ENCODE measurements around the gene GM2A.

DNA sequence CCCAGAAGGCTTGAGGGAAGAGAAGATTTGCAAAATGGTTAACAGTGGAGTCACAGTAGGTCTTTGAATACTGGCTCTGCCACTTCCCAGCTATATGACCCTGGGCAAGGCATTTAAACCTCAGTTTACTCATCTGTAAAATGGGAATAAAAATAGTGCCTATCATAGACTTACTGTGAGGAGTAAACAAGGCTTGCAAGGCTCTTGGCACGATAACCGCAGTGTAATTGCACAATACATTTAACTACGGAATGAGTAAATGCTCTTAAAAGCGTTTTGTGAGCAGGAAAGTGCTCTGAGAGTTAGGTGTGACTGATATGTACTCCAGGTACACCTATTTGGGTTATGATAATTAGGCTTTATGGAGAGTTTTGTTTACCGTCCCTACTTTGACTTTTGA is 42.2 kb downstream of the GM2A start:
- TF ChIP-seq, protein P1, sequence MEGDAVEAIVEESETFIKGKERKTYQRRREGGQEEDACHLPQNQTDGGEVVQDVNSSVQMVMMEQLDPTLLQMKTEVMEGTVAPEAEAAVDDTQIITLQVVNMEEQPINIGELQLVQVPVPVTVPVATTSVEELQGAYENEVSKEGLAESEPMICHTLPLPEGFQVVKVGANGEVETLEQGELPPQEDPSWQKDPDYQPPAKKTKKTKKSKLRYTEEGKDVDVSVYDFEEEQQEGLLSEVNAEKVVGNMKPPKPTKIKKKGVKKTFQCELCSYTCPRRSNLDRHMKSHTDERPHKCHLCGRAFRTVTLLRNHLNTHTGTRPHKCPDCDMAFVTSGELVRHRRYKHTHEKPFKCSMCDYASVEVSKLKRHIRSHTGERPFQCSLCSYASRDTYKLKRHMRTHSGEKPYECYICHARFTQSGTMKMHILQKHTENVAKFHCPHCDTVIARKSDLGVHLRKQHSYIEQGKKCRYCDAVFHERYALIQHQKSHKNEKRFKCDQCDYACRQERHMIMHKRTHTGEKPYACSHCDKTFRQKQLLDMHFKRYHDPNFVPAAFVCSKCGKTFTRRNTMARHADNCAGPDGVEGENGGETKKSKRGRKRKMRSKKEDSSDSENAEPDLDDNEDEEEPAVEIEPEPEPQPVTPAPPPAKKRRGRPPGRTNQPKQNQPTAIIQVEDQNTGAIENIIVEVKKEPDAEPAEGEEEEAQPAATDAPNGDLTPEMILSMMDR (IDR thresholded peaks at IDR 0.05; ENCODE audit: poor library complexity, severe bottlenecking) = no peak
- TF ChIP-seq EZH2 (IDR thresholded peaks at IDR 0.05; ENCODE audit: borderline replicate concordance, insufficient read depth, low read length, poor library complexity, severe bottlenecking) (no peak), TAF1 (IDR thresholded peaks at IDR 0.05; ENCODE audit: low read depth) (no peak), RAD21 (conservative IDR thresholded peaks at IDR 0.05) (no peak)
- TF ChIP-seq, protein P2, sequence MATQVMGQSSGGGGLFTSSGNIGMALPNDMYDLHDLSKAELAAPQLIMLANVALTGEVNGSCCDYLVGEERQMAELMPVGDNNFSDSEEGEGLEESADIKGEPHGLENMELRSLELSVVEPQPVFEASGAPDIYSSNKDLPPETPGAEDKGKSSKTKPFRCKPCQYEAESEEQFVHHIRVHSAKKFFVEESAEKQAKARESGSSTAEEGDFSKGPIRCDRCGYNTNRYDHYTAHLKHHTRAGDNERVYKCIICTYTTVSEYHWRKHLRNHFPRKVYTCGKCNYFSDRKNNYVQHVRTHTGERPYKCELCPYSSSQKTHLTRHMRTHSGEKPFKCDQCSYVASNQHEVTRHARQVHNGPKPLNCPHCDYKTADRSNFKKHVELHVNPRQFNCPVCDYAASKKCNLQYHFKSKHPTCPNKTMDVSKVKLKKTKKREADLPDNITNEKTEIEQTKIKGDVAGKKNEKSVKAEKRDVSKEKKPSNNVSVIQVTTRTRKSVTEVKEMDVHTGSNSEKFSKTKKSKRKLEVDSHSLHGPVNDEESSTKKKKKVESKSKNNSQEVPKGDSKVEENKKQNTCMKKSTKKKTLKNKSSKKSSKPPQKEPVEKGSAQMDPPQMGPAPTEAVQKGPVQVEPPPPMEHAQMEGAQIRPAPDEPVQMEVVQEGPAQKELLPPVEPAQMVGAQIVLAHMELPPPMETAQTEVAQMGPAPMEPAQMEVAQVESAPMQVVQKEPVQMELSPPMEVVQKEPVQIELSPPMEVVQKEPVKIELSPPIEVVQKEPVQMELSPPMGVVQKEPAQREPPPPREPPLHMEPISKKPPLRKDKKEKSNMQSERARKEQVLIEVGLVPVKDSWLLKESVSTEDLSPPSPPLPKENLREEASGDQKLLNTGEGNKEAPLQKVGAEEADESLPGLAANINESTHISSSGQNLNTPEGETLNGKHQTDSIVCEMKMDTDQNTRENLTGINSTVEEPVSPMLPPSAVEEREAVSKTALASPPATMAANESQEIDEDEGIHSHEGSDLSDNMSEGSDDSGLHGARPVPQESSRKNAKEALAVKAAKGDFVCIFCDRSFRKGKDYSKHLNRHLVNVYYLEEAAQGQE (IDR thresholded peaks at IDR 0.05; ENCODE audit: borderline replicate concordance) = no peak
